Loucy (cell line): Measurements from ENCODE around the gene SLCO2B1.

ENCODE experiments used
- H2AFZ ChIP-seq: fragments of 200-600 bp; sonication (generic); 2 replicates; pipeline ENCODE4 v1.6.0; 2016; ENCODE audit warnings: antibody characterized with exemption, mild to moderate bottlenecking, low read length, moderate library complexity
- H3F3A ChIP-seq: fragments of 200-600 bp; 2 replicates; pipeline ENCODE4 v1.6.0; 2016; ENCODE audit warnings: antibody characterized with exemption, low read depth, mild to moderate bottlenecking
- H3K27me3 ChIP-seq: fragments of 200-600 bp; sonication (generic); 2 replicates; pipeline ENCODE4 v1.6.1; 2014; ENCODE audit warnings: low read length, mild to moderate bottlenecking; ENCODE audit not compliant: insufficient read depth, poor library complexity, severe bottlenecking
- H3K36me3 ChIP-seq: fragments of 200-600 bp; sonication (generic); 2 replicates; pipeline ENCODE4 v1.6.1; 2016; ENCODE audit warnings: low read length; ENCODE audit not compliant: insufficient read depth
- H3K4me1 ChIP-seq: fragments of 200-600 bp; sonication (generic); 2 replicates; pipeline ENCODE4 v1.5.1; 2014; ENCODE audit warnings: low read length, mild to moderate bottlenecking; ENCODE audit not compliant: insufficient read depth, poor library complexity, severe bottlenecking
- H3K4me2 ChIP-seq: fragments of 200-600 bp; sonication (generic); 2 replicates; pipeline ENCODE4 v1.6.0; 2014; ENCODE audit warnings: antibody characterized with exemption, low read length, low read depth, mild to moderate bottlenecking; ENCODE audit not compliant: poor library complexity, severe bottlenecking
- H3K4me3 ChIP-seq: fragments of 200-600 bp; sonication (generic); 2 replicates; pipeline ENCODE4 v1.5.1; 2014; ENCODE audit warnings: low read length, mild to moderate bottlenecking, mixed read lengths; ENCODE audit not compliant: poor library complexity, severe bottlenecking
- H3K79me2 ChIP-seq: fragments of 200-600 bp; sonication (generic); 2 replicates; pipeline ENCODE4 v1.6.1; 2014; ENCODE audit warnings: low read length; ENCODE audit not compliant: insufficient read depth
- H3K9ac ChIP-seq: fragments of 200-600 bp; sonication (generic); 2 replicates; pipeline ENCODE4 v1.6.0; 2014; ENCODE audit warnings: mild to moderate bottlenecking, low read depth, low read length, moderate library complexity; ENCODE audit not compliant: poor library complexity, severe bottlenecking
- H3K9me2 ChIP-seq: fragments of 200-600 bp; sonication (generic); replicated peaks from 2 replicates; pipeline ENCODE4 v1.6.1; 2016; ENCODE audit warnings: low read depth, low read length, mixed read lengths
- H3K9me3 ChIP-seq: fragments of 200-600 bp; sonication (generic); 2 replicates; pipeline ENCODE4 v1.6.1; 2014; ENCODE audit warnings: mild to moderate bottlenecking, antibody characterized with exemption, low read length, low read depth; ENCODE audit not compliant: insufficient read depth
- H4K20me1 ChIP-seq: fragments of 200-600 bp; sonication (generic); 2 replicates; pipeline ENCODE4 v1.6.0; 2014; ENCODE audit warnings: antibody characterized with exemption, low read length, mild to moderate bottlenecking; ENCODE audit not compliant: insufficient read depth, poor library complexity, severe bottlenecking
- CTCF ChIP-seq: fragments of 200-600 bp; sonication (generic); conservative IDR thresholded peaks from 2 replicates; pipeline ENCODE4 v1.5.1; 2014; ENCODE audit warnings: mild to moderate bottlenecking, antibody characterized with exemption, low read length
- EZH2phosphoT487 ChIP-seq: fragments of 200-600 bp; IDR thresholded peaks from 2 replicates; pipeline ENCODE4 v1.6.1; 2018; ENCODE audit warnings: antibody characterized with exemption, mild to moderate bottlenecking, moderate library complexity, borderline replicate concordance

The SLCO2B1 gene

GRCh38 chr11:75160220-75160757, 9.4 kb downstream of the SLCO2B1 start:
- H3K4me1 ChIP-seq = peaks cover 5% of the 10 kb centered on the region
- H3K4me2 ChIP-seq = no peak overlapping the region
- TF ChIP-seq EZH2phosphoT487 (no peak), CTCF (no peak)
- no peaks in the 10 kb centered on the region for H3K79me2 ChIP-seq
- no peaks in the 10 kb centered on the region for H3K27me3 ChIP-seq
- no peak overlapping the region for H3K9ac ChIP-seq
- H4K20me1 ChIP-seq = no peaks in the 10 kb centered on the region
- H3K4me3 ChIP-seq = no peak overlapping the region
- H3K36me3 ChIP-seq = no peaks in the 10 kb centered on the region
- H2AFZ ChIP-seq = no peak overlapping the region
- no peaks in the 10 kb centered on the region for H3K9me3 ChIP-seq
- H3F3A ChIP-seq = no peaks in the 10 kb centered on the region
- H3K9me2 ChIP-seq = no peaks in the 10 kb centered on the region

GRCh38 chr11:75160880-75161279, 10.0 kb downstream of the SLCO2B1 start:
- Histone ChIP-seq H3F3A (no peaks in the 10 kb centered on the region), H3K4me3 (no peak overlapping the region), H4K20me1 (no peaks in the 10 kb centered on the region), H3K9me2 (no peaks in the 10 kb centered on the region), H3K4me1 (peaks cover 5% of the 10 kb centered on the region), H3K9me3 (no peaks in the 10 kb centered on the region), H2AFZ (no peak overlapping the region), H3K27me3 (no peaks in the 10 kb centered on the region), H3K4me2 (no peak overlapping the region), H3K9ac (no peak overlapping the region), H3K79me2 (no peaks in the 10 kb centered on the region), H3K36me3 (no peaks in the 10 kb centered on the region)
- TF ChIP-seq CTCF (no peak), EZH2phosphoT487 (no peak)

GRCh38 chr11:75161506-75162095, 10.7 kb downstream of the SLCO2B1 start:
- Histone ChIP-seq H3K27me3 (no peaks in the 10 kb centered on the region), H2AFZ (no peak overlapping the region), H3K4me1 (peaks cover 5% of the 10 kb centered on the region), H3K79me2 (no peaks in the 10 kb centered on the region), H3K36me3 (no peaks in the 10 kb centered on the region), H3K9ac (no peak overlapping the region), H3F3A (no peaks in the 10 kb centered on the region), H3K4me3 (no peak overlapping the region), H3K9me2 (no peaks in the 10 kb centered on the region), H3K9me3 (no peaks in the 10 kb centered on the region), H4K20me1 (no peaks in the 10 kb centered on the region), H3K4me2 (no peak overlapping the region)
- no peak for TF ChIP-seq CTCF
- no peak for TF ChIP-seq EZH2phosphoT487
